ENCODE results near the gene FAF1.

FAF1 gene

DNA sequence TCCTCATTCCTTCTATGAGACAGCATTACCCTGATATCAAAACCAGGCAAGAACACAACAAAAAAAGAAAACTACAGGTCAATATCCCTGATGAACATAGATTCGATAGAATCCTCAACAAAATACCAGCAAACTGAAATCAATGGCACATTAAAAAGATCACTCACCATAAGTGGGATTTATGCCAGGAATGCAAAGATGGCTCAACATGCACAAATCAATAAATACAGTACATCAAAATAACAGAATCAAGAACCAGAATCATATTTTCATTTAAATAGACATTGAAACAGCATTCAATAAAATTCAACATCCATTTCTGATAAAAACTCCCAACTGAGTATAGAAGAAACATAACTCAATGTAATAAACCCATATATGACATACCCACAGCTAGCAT is 36.5 kb downstream of the FAF1 start:
- Histone ChIP-seq H3K79me2 (ENCODE audit: insufficient read depth, low read length) (peaks cover 100% of the 10 kb centered on the region), H3K9me3 (ENCODE audit: insufficient read depth, low read length) (0 out of 2 replicates have a peak, but pooled peaks cover 6% of the 10 kb centered on the region), H3F3A (ENCODE audit: insufficient read depth) (no peaks in the 10 kb centered on the region), H3K36me3 (ENCODE audit: low read length) (peaks cover 12% of the 10 kb centered on the region; the same call in 1 of the 2 replicates), H4K20me1 (ENCODE audit: low read depth, low read length) (no peaks in the 10 kb centered on the region), H3K27me3 (ENCODE audit: low read length) (no peaks in the 10 kb centered on the region), H2AFZ (ENCODE audit: low read depth, low read length, severe bottlenecking) (no peak overlapping the region), H3K4me3 (ENCODE audit: insufficient read depth, low read length, poor library complexity, severe bottlenecking) (no peak overlapping the region), H3K9me2 (replicated peaks; ENCODE audit: insufficient read depth, low read length) (no peaks in the 10 kb centered on the region), H3K4me2 (ENCODE audit: low read depth, low read length, poor library complexity, severe bottlenecking) (no peak overlapping the region), H3K9ac (ENCODE audit: low read length) (no peak overlapping the region), H3K27ac (ENCODE audit: low read depth, low read length) (no peak overlapping the region)
- TF ChIP-seq EZH2phosphoT487 (conservative IDR thresholded peaks at IDR 0.05; ENCODE audit: low read length) (no peak), CTCF (IDR thresholded peaks at IDR 0.05; ENCODE audit: insufficient read depth, low read length, poor library complexity, severe bottlenecking) (no peak)

- Histone ChIP-seq H3K9ac (ENCODE audit: low read length) (no peak overlapping the region), H3F3A (ENCODE audit: insufficient read depth) (no peaks in the 10 kb centered on the region), H3K9me2 (replicated peaks; ENCODE audit: insufficient read depth, low read length) (no peaks in the 10 kb centered on the region), H3K4me2 (ENCODE audit: low read depth, low read length, poor library complexity, severe bottlenecking) (no peak overlapping the region), H3K27ac (ENCODE audit: low read depth, low read length) (no peak overlapping the region), H3K36me3 (ENCODE audit: low read length) (peaks cover 8% of the 10 kb centered on the region; the same call in 1 of the 2 replicates), H3K27me3 (ENCODE audit: low read length) (no peaks in the 10 kb centered on the region), H3K4me3 (ENCODE audit: insufficient read depth, low read length, poor library complexity, severe bottlenecking) (no peak overlapping the region), H4K20me1 (ENCODE audit: low read depth, low read length) (no peaks in the 10 kb centered on the region), H3K9me3 (ENCODE audit: insufficient read depth, low read length) (0 out of 2 replicates have a peak, but pooled peaks cover 6% of the 10 kb centered on the region), H3K79me2 (ENCODE audit: insufficient read depth, low read length) (peaks cover 94% of the 10 kb centered on the region), H2AFZ (ENCODE audit: low read depth, low read length, severe bottlenecking) (no peak overlapping the region)
- TF ChIP-seq EZH2phosphoT487 (conservative IDR thresholded peaks at IDR 0.05; ENCODE audit: low read length), result no peak
- TF ChIP-seq CTCF (IDR thresholded peaks at IDR 0.05; ENCODE audit: insufficient read depth, low read length, poor library complexity, severe bottlenecking), result no peak
Observed at GRCh38 chr1:50921029-50921428, 39.0 kb downstream of the FAF1 start.

DNA sequence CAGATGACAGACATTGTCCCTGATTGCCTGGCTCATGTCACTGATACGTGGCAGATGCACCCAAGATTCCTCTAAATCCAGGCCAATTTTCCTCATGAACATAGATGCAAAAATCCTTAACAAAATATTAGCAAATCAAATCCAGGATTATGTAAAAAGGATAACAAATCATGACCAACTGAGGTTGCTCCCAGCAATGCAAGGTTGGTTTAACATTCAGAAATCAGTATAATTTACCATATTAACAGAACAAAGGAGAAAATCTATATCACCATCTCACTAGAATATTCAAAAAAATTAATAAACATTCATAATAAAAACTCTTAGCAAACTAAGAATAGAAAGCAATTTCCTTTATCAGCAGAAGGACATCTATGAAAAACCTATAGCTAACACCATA is 39.7 kb downstream of the FAF1 start:
- Histone ChIP-seq H3K4me2 (ENCODE audit: low read depth, low read length, poor library complexity, severe bottlenecking) (no peak overlapping the region), H3K9me2 (replicated peaks; ENCODE audit: insufficient read depth, low read length) (no peaks in the 10 kb centered on the region), H3K27me3 (ENCODE audit: low read length) (no peaks in the 10 kb centered on the region), H3F3A (ENCODE audit: insufficient read depth) (no peaks in the 10 kb centered on the region), H3K36me3 (ENCODE audit: low read length) (peaks cover 8% of the 10 kb centered on the region; the same call in 1 of the 2 replicates), H3K27ac (ENCODE audit: low read depth, low read length) (no peak overlapping the region), H4K20me1 (ENCODE audit: low read depth, low read length) (no peaks in the 10 kb centered on the region), H3K4me3 (ENCODE audit: insufficient read depth, low read length, poor library complexity, severe bottlenecking) (no peak overlapping the region), H3K9ac (ENCODE audit: low read length) (no peak overlapping the region), H3K9me3 (ENCODE audit: insufficient read depth, low read length) (0 out of 2 replicates have a peak, but pooled peaks cover 6% of the 10 kb centered on the region), H2AFZ (ENCODE audit: low read depth, low read length, severe bottlenecking) (no peak overlapping the region), H3K79me2 (ENCODE audit: insufficient read depth, low read length) (peaks cover 94% of the 10 kb centered on the region)
- TF ChIP-seq EZH2phosphoT487 (conservative IDR thresholded peaks at IDR 0.05; ENCODE audit: low read length), result no peak
- TF ChIP-seq CTCF (IDR thresholded peaks at IDR 0.05; ENCODE audit: insufficient read depth, low read length, poor library complexity, severe bottlenecking), result no peak
